Measurements from ENCODE around the gene FOXN3.

GRCh38 chr14:89399157-89399556 is 17.9 kb downstream of the FOXN3 start:
- TF ChIP-seq SUZ12 (IDR thresholded peaks at IDR 0.05; ENCODE audit: extremely low read depth, insufficient read depth, insufficient read length) (no peak), ZNF274 (IDR thresholded peaks at IDR 0.05; ENCODE audit: low read depth, low read length) (no peak)

Data from NT2/D1 (cell line).